ENCODE measurements around the gene TOMM40L.

Gene TOMM40L

GRCh38 chr1:161225534-161226319 is at the start of gene TOMM40L:
TSS of gene TOMM40L (plus strand) at chr1:161226060. CDS start at chr1:161226490, 430 bp downstream.
- peak; percentile 91 to 92 for DNase-seq

- DNase-seq: no peak
Measured at GRCh38 chr1:161176468-161177111, 49.3 kb upstream of the TOMM40L start.

GRCh38 chr1:161177112-161177935 is 48.5 kb upstream of the TOMM40L start, which contains the start of gene B4GALT3:
TSS of gene B4GALT3 (minus strand) at chr1:161177507. CDS start at chr1:161176060, 1,447 bp downstream.
- peak; percentile 98 to 99 for DNase-seq

GRCh38 chr1:161177936-161178244 is 48.0 kb upstream of the TOMM40L start:
- no peak for DNase-seq

- DNase-seq: no peak
Measured at GRCh38 chr1:161179698-161180097, 46.2 kb upstream of the TOMM40L start.

GRCh38 chr1:161180639-161181038 is 45.2 kb upstream of the TOMM40L start:
- no peak for DNase-seq

GRCh38 chr1:161182214-161182613 is 43.6 kb upstream of the TOMM40L start:
- DNase-seq: peak; percentile 73

- DNase-seq: peak; percentile 72 to 73
Measured at GRCh38 chr1:161185282-161185682, 40.6 kb upstream of the TOMM40L start.

- no peak for DNase-seq
Measured at GRCh38 chr1:161185732-161186311, 40.0 kb upstream of the TOMM40L start.

- DNase-seq: no peak
Measured at GRCh38 chr1:161187311-161187710, 38.5 kb upstream of the TOMM40L start.

GRCh38 chr1:161188381-161188780 is 37.5 kb upstream of the TOMM40L start:
- no peak for DNase-seq

GRCh38 chr1:161189036-161189435 is 36.8 kb upstream of the TOMM40L start:
- DNase-seq: no peak

- no peak for DNase-seq
Measured at GRCh38 chr1:161190962-161191521, 34.8 kb upstream of the TOMM40L start.

- DNase-seq: no peak
Measured at GRCh38 chr1:161191971-161192370, 33.9 kb upstream of the TOMM40L start.

GRCh38 chr1:161192476-161193465 is 33.1 kb upstream of the TOMM40L start:
- DNase-seq: peak; percentile 74 to 76

- DNase-seq: no peak
Measured at GRCh38 chr1:161193561-161194235, 32.2 kb upstream of the TOMM40L start.

- DNase-seq: no peak
Measured at GRCh38 chr1:161195171-161195570, 30.7 kb upstream of the TOMM40L start.

- no peak for DNase-seq
Measured at GRCh38 chr1:161196111-161196510, 29.7 kb upstream of the TOMM40L start.

GRCh38 chr1:161196521-161197451 is 29.1 kb upstream of the TOMM40L start:
- DNase-seq: no peak
